ENCODE data around the gene PMPCA. TPM values are rescaled to one million over a fixed set of nuclear protein-coding genes. Genes with fewer than 3 reads are reported as not detected.

PMPCA gene
- total RNA-seq, 1 donor from 2014 or later = 61.3 TPM

DNA sequence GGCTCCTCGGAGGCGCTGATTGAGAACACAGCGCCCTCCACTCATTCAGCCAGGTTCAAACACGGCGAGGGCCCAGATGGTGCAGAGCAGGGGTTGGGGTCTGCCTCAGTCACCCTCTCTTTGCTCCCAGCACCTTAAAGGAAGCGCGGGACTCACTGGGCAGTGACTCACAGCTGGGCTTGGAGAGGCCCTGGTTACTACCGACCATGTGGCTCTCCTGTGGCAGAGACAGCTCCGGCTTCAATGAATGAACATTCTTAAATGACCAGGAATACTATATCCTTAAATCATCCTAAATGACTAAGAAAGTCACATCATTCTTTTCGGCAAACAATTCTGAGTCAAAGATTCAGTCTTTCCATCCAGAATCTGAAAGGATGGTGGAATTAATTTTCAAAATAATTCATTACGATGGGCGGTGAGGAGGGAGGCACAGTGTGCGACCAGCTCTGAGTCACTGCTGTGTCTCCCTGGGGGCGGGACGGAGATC lies 30.8 kb downstream of the PMPCA start:
- peak overlapping the region; percentile 81 for H3K4me3 Mint-ChIP-seq (ENCODE audit: unreplicated experiment)
- peaks cover 25% of the 10 kb centered on the region for H3K27me3 Mint-ChIP-seq (ENCODE audit: unreplicated experiment)
- peaks cover 31% of the 10 kb centered on the region for H3K36me3 Mint-ChIP-seq (ENCODE audit: low read depth, unreplicated experiment)
- peaks cover 16% of the 10 kb centered on the region for H3K4me1 Mint-ChIP-seq (ENCODE audit: unreplicated experiment)
- TF ChIP-seq, protein P1, sequence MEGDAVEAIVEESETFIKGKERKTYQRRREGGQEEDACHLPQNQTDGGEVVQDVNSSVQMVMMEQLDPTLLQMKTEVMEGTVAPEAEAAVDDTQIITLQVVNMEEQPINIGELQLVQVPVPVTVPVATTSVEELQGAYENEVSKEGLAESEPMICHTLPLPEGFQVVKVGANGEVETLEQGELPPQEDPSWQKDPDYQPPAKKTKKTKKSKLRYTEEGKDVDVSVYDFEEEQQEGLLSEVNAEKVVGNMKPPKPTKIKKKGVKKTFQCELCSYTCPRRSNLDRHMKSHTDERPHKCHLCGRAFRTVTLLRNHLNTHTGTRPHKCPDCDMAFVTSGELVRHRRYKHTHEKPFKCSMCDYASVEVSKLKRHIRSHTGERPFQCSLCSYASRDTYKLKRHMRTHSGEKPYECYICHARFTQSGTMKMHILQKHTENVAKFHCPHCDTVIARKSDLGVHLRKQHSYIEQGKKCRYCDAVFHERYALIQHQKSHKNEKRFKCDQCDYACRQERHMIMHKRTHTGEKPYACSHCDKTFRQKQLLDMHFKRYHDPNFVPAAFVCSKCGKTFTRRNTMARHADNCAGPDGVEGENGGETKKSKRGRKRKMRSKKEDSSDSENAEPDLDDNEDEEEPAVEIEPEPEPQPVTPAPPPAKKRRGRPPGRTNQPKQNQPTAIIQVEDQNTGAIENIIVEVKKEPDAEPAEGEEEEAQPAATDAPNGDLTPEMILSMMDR (IDR thresholded peaks at IDR 0.05; ENCODE audit: unreplicated experiment) = no peak
- H3K27ac Mint-ChIP-seq (ENCODE audit: unreplicated experiment) = no peak overlapping the region
- no peak for DNase-seq (ENCODE audit: low spot score)
- no peaks in the 10 kb centered on the region for H3K9me3 Mint-ChIP-seq (ENCODE audit: unreplicated experiment)

DNA sequence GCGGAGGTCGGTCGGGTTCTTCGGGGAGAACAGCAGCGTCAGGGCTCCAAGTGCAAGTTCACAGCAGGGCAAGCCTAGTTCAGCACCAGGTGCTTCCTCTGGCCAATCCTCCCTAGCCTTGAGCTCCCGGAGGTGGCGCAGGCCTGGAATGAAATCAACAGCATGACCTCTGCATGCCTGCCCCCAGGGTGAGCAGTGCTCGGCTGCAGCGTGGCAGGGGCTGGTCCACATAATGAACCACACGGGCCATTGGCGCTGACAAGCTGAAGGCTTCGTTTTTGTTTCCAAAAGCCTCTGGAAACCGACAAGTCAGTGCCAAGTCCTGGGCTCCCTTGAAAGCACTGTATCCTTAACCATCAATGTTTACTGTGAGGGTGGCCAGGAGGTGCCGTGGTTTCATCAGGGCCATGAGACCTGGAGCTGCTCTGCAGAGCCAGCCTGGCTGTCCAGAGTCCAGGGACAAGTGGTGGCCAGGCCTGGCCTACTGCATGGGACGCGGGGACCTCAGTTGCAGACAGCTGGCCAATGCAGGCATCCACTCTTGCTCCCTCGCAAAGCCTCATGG lies 31.3 kb downstream of the PMPCA start:
- TF ChIP-seq, protein P1 (IDR thresholded peaks at IDR 0.05; ENCODE audit: unreplicated experiment) = no peak
- no peak for DNase-seq (ENCODE audit: low spot score)
- no peaks in the 10 kb centered on the region for H3K9me3 Mint-ChIP-seq (ENCODE audit: unreplicated experiment)
- no peak overlapping the region for H3K27ac Mint-ChIP-seq (ENCODE audit: unreplicated experiment)
- H3K27me3 Mint-ChIP-seq (ENCODE audit: unreplicated experiment) = peaks cover 27% of the 10 kb centered on the region
- H3K4me3 Mint-ChIP-seq (ENCODE audit: unreplicated experiment) = peak overlapping the region; percentile 81
- peaks cover 37% of the 10 kb centered on the region for H3K36me3 Mint-ChIP-seq (ENCODE audit: low read depth, unreplicated experiment)
- H3K4me1 Mint-ChIP-seq (ENCODE audit: unreplicated experiment) = peaks cover 12% of the 10 kb centered on the region

DNA sequence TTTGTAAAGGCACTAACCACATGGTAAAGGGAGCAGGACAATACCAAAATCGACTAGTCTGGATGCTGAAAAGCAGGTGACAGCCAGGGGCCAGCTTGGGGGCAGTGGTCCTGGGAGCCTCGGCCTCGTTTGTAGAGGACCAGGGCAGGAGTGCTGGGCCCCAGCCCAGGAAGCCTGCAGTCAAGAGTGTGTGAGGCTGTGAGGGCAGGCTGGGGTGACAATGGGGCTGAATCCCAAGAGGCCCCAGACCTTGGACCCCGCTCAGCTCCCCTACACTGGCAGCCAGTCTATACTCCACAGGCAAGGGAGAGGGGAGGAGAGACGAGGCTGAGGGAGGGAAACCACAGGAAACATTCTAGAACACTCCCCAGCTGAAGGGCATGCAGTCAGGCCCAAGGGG lies 31.8 kb downstream of the PMPCA start:
- Mint-ChIP-seq H3K36me3 (ENCODE audit: low read depth, unreplicated experiment) (peaks cover 42% of the 10 kb centered on the region), H3K27ac (ENCODE audit: unreplicated experiment) (no peak overlapping the region)
- TF ChIP-seq, protein P1 (IDR thresholded peaks at IDR 0.05; ENCODE audit: unreplicated experiment) = no peak

DNA sequence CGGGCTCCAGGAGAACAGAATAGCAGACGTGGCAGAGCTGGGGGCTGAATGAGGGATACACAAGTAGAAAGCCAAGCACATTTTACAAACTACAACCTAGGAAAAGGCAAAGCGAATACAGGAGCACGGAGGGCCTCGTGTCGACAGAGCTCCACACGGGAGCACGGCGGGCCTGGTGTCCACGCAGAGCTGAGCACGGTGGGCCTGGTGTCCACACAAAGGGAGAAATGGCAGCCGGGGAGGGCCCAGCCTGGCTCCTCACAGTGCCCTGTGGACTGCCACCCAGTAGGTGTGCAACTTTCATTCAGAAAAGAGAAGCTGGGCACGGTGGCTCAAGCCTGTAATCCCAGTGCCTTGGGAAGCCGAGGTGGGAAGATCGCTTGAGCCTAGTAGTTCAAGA lies 32.6 kb downstream of the PMPCA start:
- H3K9me3 Mint-ChIP-seq (ENCODE audit: unreplicated experiment) = no peaks in the 10 kb centered on the region
- TF ChIP-seq, protein P1 (IDR thresholded peaks at IDR 0.05; ENCODE audit: unreplicated experiment) = no peak
- DNase-seq (ENCODE audit: low spot score) = no peak
- H3K27me3 Mint-ChIP-seq (ENCODE audit: unreplicated experiment) = peaks cover 27% of the 10 kb centered on the region
- H3K4me1 Mint-ChIP-seq (ENCODE audit: unreplicated experiment) = peaks cover 3% of the 10 kb centered on the region
- H3K36me3 Mint-ChIP-seq (ENCODE audit: low read depth, unreplicated experiment) = peaks cover 48% of the 10 kb centered on the region
- peak overlapping the region; percentile 77 for H3K27ac Mint-ChIP-seq (ENCODE audit: unreplicated experiment)
- H3K4me3 Mint-ChIP-seq (ENCODE audit: unreplicated experiment) = peak overlapping the region; percentile 52

More for the DNA sequence above, 31.8 kb downstream of the PMPCA start:
- Mint-ChIP-seq H3K9me3 (ENCODE audit: unreplicated experiment) (no peaks in the 10 kb centered on the region), H3K27me3 (ENCODE audit: unreplicated experiment) (peaks cover 25% of the 10 kb centered on the region), H3K4me3 (ENCODE audit: unreplicated experiment) (no peak overlapping the region), H3K4me1 (ENCODE audit: unreplicated experiment) (peaks cover 7% of the 10 kb centered on the region)
- DNase-seq (ENCODE audit: low spot score) = no peak

DNA sequence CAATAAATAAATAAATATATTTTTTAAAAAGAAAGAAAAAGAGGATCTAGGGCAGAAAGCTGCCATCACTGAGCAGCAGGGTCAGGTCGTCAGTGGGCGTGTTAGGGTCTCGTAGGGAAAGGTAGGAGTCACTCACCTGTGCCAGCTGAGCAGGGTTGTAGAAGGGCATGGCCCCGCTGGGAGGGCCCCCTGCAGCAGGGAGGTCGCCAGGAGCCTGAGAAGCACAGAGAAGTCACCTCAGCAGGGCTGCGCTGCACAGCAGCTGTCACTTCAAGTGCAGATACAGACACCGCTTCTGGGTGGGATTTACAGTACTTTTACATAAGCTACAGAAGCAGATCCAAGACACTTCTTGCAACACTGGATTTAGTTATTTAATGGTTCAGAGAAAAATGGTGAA lies 33.2 kb downstream of the PMPCA start:
- Mint-ChIP-seq H3K27ac (ENCODE audit: unreplicated experiment) (no peak overlapping the region), H3K36me3 (ENCODE audit: low read depth, unreplicated experiment) (peaks cover 51% of the 10 kb centered on the region), H3K4me3 (ENCODE audit: unreplicated experiment) (peak overlapping the region; percentile 42), H3K4me1 (ENCODE audit: unreplicated experiment) (peaks cover 3% of the 10 kb centered on the region), H3K9me3 (ENCODE audit: unreplicated experiment) (no peaks in the 10 kb centered on the region), H3K27me3 (ENCODE audit: unreplicated experiment) (peaks cover 25% of the 10 kb centered on the region)
- no peak for DNase-seq (ENCODE audit: low spot score)
- TF ChIP-seq, protein P1 (IDR thresholded peaks at IDR 0.05; ENCODE audit: unreplicated experiment) = no peak

All from endothelial cell (in vitro differentiated cells).